Ascending aorta (tissue), 2 donors: ENCODE measurements around the gene CTCFL. TPM values are rescaled to one million over a fixed set of nuclear protein-coding genes. Genes with fewer than 3 reads are reported as not detected.

Experiments used
- DNase-seq, 2 donors: peaks; one replicate each; pipeline ENCODE4 v3.0.0-alpha.2; 2019; ENCODE audit warnings: low spot score in 2 of 2
- H3K27ac ChIP-seq, 2 donors: fragments of 200-600 bp; sonication (generic); one replicate each; pipeline ENCODE4 v1.5.1; 2016 to 2017; ENCODE audit warnings: mild to moderate bottlenecking in 1 of 2
- H3K27me3 ChIP-seq: fragments of 200-600 bp; sonication (generic); one replicate; pipeline ENCODE4 v1.5.1; 2017
- H3K36me3 ChIP-seq, 2 donors: fragments of 200-600 bp; sonication (generic); one replicate each; pipeline ENCODE4 v1.5.1; 2016
- H3K4me1 ChIP-seq, 2 donors: fragments of 200-600 bp; sonication (generic); one replicate each; pipeline ENCODE4 v1.5.1; 2016 to 2017; ENCODE audit warnings: mild to moderate bottlenecking in 1 of 2
- H3K4me3 ChIP-seq, 2 donors: fragments of 200-600 bp; sonication (generic); one replicate each; pipeline ENCODE4 v1.5.1; 2016 to 2017; ENCODE audit warnings: mild to moderate bottlenecking in 1 of 2
- H3K9me3 ChIP-seq, 2 donors: fragments of 200-600 bp; sonication (generic); one replicate each; pipeline ENCODE4 v1.5.1; 2016
- intact Hi-C: fragments of 100-400 bp; cut with DNase I; formaldehyde crosslinking; loops from one replicate; pipeline ENCODE4 v1.15.1; 2023
- total RNA-seq: library from RNA; depleted of rRNA; stranded (reverse); fragments of >200 nt; gene quantifications from one replicate; pipeline ENCODE4 v1.1.0, GENCODE V29; 2016
- TF ChIP-seq, protein P1 (sequence below), 3 experiments: fragments of 200-600 bp in 2 of 3; fragments of 450-650 bp in 1 of 3; sonication (generic) in 2 of 3; IDR thresholded peaks; one replicate each; pipeline ENCODE4 v1.5.1; 2016 to 2019; ENCODE audit warnings: antibody characterized with exemption in 3 of 3, mild to moderate bottlenecking in 1 of 3, moderate library complexity in 1 of 3

CTCFL gene
- total RNA-seq, 1 donor from 2014 or later: not detected

- Histone ChIP-seq H3K27me3 (no peaks in the 10 kb centered on the region), H3K4me3 (no peak overlapping the region), H3K36me3 (no peaks in the 10 kb centered on the region), H3K4me1 (peaks cover 7 to 17% of the 10 kb centered on the region in 2 donors), H3K27ac (peak overlapping the region in 1 of 2 donors; percentile 11), H3K9me3 (no peaks in the 10 kb centered on the region)
- TF ChIP-seq, protein P1, sequence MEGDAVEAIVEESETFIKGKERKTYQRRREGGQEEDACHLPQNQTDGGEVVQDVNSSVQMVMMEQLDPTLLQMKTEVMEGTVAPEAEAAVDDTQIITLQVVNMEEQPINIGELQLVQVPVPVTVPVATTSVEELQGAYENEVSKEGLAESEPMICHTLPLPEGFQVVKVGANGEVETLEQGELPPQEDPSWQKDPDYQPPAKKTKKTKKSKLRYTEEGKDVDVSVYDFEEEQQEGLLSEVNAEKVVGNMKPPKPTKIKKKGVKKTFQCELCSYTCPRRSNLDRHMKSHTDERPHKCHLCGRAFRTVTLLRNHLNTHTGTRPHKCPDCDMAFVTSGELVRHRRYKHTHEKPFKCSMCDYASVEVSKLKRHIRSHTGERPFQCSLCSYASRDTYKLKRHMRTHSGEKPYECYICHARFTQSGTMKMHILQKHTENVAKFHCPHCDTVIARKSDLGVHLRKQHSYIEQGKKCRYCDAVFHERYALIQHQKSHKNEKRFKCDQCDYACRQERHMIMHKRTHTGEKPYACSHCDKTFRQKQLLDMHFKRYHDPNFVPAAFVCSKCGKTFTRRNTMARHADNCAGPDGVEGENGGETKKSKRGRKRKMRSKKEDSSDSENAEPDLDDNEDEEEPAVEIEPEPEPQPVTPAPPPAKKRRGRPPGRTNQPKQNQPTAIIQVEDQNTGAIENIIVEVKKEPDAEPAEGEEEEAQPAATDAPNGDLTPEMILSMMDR (IDR thresholded peaks at IDR 0.05): no peak
- no peak for DNase-seq
- intact Hi-C loops: loop anchor here (2.0 kb wide), 1 partner anchor 68 kb away; the partner anchor contains the start of gene RBM38
Measured at GRCh38 chr20:57459278-57459677, 65.7 kb downstream of the CTCFL start.

DNA sequence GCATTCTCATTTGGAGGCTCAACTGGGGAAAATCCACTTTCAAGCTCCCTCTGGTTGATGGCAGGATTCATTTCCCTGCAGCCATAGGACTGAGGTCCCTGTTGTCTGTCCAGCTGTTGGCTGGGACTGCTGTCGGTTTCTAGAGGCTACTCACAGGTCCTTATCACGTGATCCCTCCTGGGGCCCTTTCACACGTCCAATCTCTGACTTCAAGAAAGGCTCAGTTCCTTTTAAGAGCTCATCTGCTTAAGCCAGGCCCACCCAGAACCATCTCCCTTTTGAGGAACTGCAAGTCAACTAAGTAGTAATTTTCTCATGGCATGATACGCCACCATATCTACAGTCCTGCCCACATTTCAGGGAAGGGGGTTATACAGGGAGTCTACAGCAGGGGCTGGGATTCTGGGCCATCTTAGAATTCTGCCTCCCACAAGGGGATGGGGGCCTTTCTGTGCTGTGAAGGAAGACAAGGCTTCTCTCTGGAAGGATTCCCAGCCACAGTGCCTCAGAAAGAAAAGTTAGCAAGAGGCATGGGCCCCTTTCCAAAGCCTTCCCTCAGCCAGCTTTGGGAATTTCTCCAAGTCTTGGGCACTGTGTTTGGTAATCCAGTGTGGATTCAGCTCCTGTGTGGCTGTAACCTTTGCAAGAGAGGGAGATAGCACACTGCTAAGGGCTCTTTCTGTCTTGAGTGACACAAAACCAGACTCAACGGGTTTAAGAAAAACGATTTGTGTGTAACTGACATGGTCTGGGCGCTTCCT lies 66.4 kb downstream of the CTCFL start:
- Histone ChIP-seq H3K27me3 (no peaks in the 10 kb centered on the region), H3K4me3 (no peak overlapping the region), H3K36me3 (no peaks in the 10 kb centered on the region), H3K4me1 (peaks cover 7 to 17% of the 10 kb centered on the region in 2 donors), H3K27ac (peak overlapping the region; percentile 39 to 57), H3K9me3 (no peaks in the 10 kb centered on the region)
- peak in 1 of 2 donors; percentile 85 for DNase-seq
- intact Hi-C loops: loop anchor here (2.0 kb wide), 1 partner anchor 68 kb away; the partner anchor contains the start of gene RBM38
- TF ChIP-seq, protein P1 (IDR thresholded peaks at IDR 0.05): no peak

- peaks cover 7 to 17% of the 10 kb centered on the region in 2 donors for H3K4me1 ChIP-seq
- H3K9me3 ChIP-seq: no peaks in the 10 kb centered on the region
- H3K36me3 ChIP-seq: no peaks in the 10 kb centered on the region
- TF ChIP-seq, protein P1 (IDR thresholded peaks at IDR 0.05): no peak
- intact Hi-C loops: loop anchor here (2.0 kb wide), 1 partner anchor 67 kb away; the partner anchor contains the start of gene RBM38
- DNase-seq: peak in 1 of 2 donors; percentile 78
- H3K4me3 ChIP-seq: no peak overlapping the region
- H3K27ac ChIP-seq: peak overlapping the region in 1 of 2 donors; percentile 57
- H3K27me3 ChIP-seq: no peaks in the 10 kb centered on the region
Measured at GRCh38 chr20:57457243-57458095, 67.5 kb downstream of the CTCFL start.

GRCh38 chr20:57456116-57456515 lies 68.8 kb downstream of the CTCFL start:
- no peak overlapping the region for H3K27ac ChIP-seq
- H3K9me3 ChIP-seq: no peaks in the 10 kb centered on the region
- DNase-seq: no peak
- no peaks in the 10 kb centered on the region for H3K27me3 ChIP-seq
- no peak overlapping the region for H3K4me3 ChIP-seq
- TF ChIP-seq, protein P1 (IDR thresholded peaks at IDR 0.05): no peak
- H3K36me3 ChIP-seq: no peaks in the 10 kb centered on the region
- intact Hi-C loops: no loop called here
- peaks cover 7 to 17% of the 10 kb centered on the region in 2 donors for H3K4me1 ChIP-seq

DNA sequence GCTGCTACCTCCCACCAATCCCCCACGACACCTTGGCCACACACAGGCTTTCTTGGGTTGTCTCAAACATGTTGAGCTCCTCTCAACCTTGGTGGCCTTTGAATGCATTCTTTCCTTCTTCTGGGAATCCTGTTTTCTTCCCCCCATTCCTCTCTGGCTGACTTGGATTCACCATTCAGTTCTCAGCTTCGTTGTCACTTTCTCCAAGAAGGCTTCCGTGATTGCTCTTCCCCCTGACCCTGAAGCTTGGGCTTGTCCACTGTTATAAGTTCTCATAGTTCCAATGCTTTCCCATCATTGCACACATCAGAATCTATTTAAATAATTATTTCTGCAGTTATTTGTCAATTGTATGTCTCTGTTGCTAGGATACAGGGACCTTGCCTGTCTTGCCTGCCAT lies 69.6 kb downstream of the CTCFL start:
- Histone ChIP-seq H3K27me3 (no peaks in the 10 kb centered on the region), H3K27ac (no peak overlapping the region), H3K4me1 (peaks cover 10 to 17% of the 10 kb centered on the region in 2 donors), H3K4me3 (no peak overlapping the region), H3K36me3 (no peaks in the 10 kb centered on the region), H3K9me3 (no peaks in the 10 kb centered on the region)
- TF ChIP-seq, protein P1 (IDR thresholded peaks at IDR 0.05): no peak
- DNase-seq: no peak
- intact Hi-C loops: no loop called here
